Measurements from ENCODE around the gene PLCG2.
"Not testable (repeated sequence)": the region's sequence is repeated elsewhere in the genome, so short reads cannot be mapped to it uniquely, and the experiment has no call there.

Gene PLCG2

DNA sequence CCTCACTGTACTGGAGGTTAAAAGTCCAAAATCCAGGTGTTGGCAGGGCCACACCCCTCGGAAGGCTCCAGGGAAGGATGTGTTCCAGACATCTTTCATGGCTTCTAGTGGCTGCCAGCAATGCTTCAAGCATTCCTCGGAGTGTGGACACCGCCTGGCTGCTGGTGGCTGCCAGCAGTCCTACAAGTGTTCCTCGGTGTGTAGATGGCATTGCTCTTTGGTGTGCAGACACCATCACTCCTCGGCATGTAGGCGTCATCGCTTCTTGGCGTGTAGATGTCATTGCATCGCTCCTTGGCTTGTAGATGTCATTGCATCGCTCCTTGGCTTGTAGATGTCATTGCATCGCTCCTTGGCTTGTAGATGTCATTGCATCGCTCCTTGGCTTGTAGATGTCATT is 98.4 kb downstream of the PLCG2 start:
- H3K36me3 ChIP-seq (ENCODE audit: control insufficient read depth, insufficient read depth, low read length); H3K4me3 ChIP-seq (ENCODE audit: extremely low read depth, insufficient read depth, low read length, poor library complexity, severe bottlenecking); H3K9me3 ChIP-seq (ENCODE audit: control insufficient read depth, low read length); H3K4me1 ChIP-seq (ENCODE audit: control insufficient read depth, insufficient read depth, low read length, poor library complexity, severe bottlenecking); H3K27ac ChIP-seq (ENCODE audit: low read depth, low read length, severe bottlenecking): not testable (repeated sequence)
- WGBS, 2 experiments (ENCODE audit: insufficient coverage in 2 of 2): 95 to 98% methylated on average over 10 to 12 of the region's 12 CpGs

DNA sequence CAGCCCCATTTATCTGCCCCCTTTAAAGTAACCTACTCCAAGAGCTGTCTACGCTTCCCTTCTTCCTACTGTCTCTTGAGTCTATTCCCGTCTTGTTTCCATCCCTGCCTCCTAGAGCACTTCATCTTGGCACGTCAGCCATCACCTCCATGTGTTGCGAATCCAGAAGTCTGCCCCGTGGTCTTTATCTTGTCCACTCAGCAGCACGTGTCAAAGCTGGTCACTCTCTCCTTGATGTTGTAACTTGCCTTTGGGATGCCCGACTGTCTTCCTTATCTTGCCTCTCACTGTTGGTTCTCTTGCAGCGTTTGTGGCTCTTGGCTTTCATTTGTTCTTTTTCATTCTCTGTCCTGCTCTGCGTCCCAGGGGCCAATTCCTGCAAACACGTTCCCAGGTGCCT is 99.4 kb downstream of the PLCG2 start:
- WGBS, 2 experiments (ENCODE audit: insufficient coverage in 2 of 2): 83 to 93% methylated on average over 10 of the region's 10 CpGs
- H3K36me3 ChIP-seq (ENCODE audit: control insufficient read depth, insufficient read depth, low read length): no peaks in the 10 kb centered on the region
- no peak overlapping the region for H3K27ac ChIP-seq (ENCODE audit: low read depth, low read length, severe bottlenecking)
- H3K4me3 ChIP-seq (ENCODE audit: extremely low read depth, insufficient read depth, low read length, poor library complexity, severe bottlenecking): no peak overlapping the region
- no peaks in the 10 kb centered on the region for H3K9me3 ChIP-seq (ENCODE audit: control insufficient read depth, low read length)
- H3K4me1 ChIP-seq (ENCODE audit: control insufficient read depth, insufficient read depth, low read length, poor library complexity, severe bottlenecking): no peaks in the 10 kb centered on the region

DNA sequence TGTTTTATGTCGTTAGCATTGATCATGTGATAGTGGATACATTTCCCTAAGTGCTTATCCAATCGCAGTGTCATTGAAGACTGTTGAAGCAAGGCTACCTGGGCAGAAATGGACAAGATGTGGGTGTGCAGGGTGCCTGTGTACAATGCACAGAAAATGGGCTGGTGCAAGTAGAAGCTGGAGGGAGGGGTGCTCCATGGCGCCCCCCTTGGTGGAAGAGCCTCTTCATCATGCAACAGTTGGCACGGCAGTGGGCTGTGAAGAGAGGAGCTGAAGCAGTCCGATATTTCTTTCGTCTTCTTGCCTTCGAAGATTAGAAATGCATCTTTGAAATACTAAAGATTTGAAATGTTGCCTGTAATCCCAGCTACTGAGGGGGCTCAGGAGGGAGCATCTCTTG is 100.5 kb downstream of the PLCG2 start:
- H3K27ac ChIP-seq (ENCODE audit: low read depth, low read length, severe bottlenecking): no peak overlapping the region
- no peaks in the 10 kb centered on the region for H3K36me3 ChIP-seq (ENCODE audit: control insufficient read depth, insufficient read depth, low read length)
- WGBS, 2 experiments (ENCODE audit: insufficient coverage in 2 of 2): 64 to 81% methylated on average over 4 to 5 of the region's 7 CpGs
- H3K4me3 ChIP-seq (ENCODE audit: extremely low read depth, insufficient read depth, low read length, poor library complexity, severe bottlenecking): no peak overlapping the region
- no peaks in the 10 kb centered on the region for H3K9me3 ChIP-seq (ENCODE audit: control insufficient read depth, low read length)
- no peaks in the 10 kb centered on the region for H3K4me1 ChIP-seq (ENCODE audit: control insufficient read depth, insufficient read depth, low read length, poor library complexity, severe bottlenecking)

DNA sequence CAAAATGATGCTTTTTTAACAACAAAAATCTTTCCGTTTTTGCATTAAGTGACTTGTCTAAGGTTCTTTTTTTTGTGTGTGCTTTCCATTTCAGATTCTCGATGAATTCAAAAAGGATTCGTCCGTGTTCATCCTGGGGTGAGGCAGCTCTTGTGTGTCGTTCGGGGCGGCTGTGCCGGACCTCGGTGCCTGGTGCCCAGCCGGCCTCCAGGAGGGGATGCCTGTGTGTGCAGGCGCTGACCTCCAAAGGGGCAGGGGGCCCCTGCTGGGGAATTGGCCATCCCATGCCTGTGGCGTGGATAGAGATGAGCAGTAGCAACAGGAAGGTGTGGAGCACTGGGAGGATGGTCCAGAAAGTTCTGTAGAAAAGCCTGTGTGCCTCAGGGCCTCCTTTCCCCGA is 101.7 kb downstream of the PLCG2 start:
- WGBS, 2 experiments (ENCODE audit: insufficient coverage in 2 of 2): 79 to 85% methylated on average over 6 to 10 of the region's 13 CpGs
- H3K4me1 ChIP-seq (ENCODE audit: control insufficient read depth, insufficient read depth, low read length, poor library complexity, severe bottlenecking): no peaks in the 10 kb centered on the region
- H3K4me3 ChIP-seq (ENCODE audit: extremely low read depth, insufficient read depth, low read length, poor library complexity, severe bottlenecking): no peak overlapping the region
- H3K9me3 ChIP-seq (ENCODE audit: control insufficient read depth, low read length): no peaks in the 10 kb centered on the region
- H3K27ac ChIP-seq (ENCODE audit: low read depth, low read length, severe bottlenecking): no peak overlapping the region
- H3K36me3 ChIP-seq (ENCODE audit: control insufficient read depth, insufficient read depth, low read length): no peaks in the 10 kb centered on the region

DNA sequence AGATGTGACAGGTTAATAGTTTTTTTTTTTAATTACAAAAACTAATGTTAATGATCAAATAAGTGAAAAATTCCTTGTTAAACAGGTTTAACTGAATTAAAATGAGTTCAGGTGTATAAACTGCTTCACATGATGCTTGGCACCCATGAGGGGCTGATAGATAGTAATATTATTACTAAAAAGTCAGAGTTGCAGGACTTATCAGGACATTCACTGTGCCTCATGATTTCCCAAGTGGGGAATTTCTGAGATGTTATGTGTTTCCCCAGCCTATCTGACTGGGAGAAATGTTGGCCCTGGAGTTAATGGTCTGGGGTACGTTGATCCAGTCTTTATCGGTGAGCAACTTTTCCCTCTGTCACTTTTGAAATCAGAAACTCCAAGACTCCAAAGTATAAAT is 102.1 kb downstream of the PLCG2 start:
- H3K4me3 ChIP-seq (ENCODE audit: extremely low read depth, insufficient read depth, low read length, poor library complexity, severe bottlenecking): no peak overlapping the region
- H3K27ac ChIP-seq (ENCODE audit: low read depth, low read length, severe bottlenecking): no peak overlapping the region
- H3K9me3 ChIP-seq (ENCODE audit: control insufficient read depth, low read length): no peaks in the 10 kb centered on the region
- WGBS, 2 experiments (ENCODE audit: insufficient coverage in 2 of 2): no CpG with 5 or more reads among the region's 2 CpGs
- H3K36me3 ChIP-seq (ENCODE audit: control insufficient read depth, insufficient read depth, low read length): no peaks in the 10 kb centered on the region
- H3K4me1 ChIP-seq (ENCODE audit: control insufficient read depth, insufficient read depth, low read length, poor library complexity, severe bottlenecking): no peaks in the 10 kb centered on the region

DNA sequence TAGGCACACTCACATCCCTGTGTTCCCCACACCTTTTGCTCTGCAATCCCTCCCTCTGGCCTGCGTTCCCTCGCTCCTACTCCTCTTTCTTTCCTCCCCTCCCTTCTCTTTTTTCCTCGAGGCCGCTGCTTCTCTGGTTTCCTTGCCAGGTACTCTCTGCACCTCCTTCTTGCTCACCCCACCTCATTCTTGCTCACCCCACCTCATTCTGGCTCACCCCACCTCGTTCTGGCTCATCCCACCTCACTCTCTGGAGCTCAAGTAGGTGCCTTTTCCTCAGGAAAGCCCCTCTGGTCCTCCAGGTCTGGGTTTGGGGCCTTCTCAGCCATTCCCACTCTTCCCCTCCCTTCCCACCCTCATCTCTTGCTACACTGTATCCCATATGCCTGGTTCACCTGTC is 103.5 kb downstream of the PLCG2 start:
- no peaks in the 10 kb centered on the region for H3K9me3 ChIP-seq (ENCODE audit: control insufficient read depth, low read length)
- H3K27ac ChIP-seq (ENCODE audit: low read depth, low read length, severe bottlenecking): no peak overlapping the region
- H3K36me3 ChIP-seq (ENCODE audit: control insufficient read depth, insufficient read depth, low read length): no peaks in the 10 kb centered on the region
- no peak overlapping the region for H3K4me3 ChIP-seq (ENCODE audit: extremely low read depth, insufficient read depth, low read length, poor library complexity, severe bottlenecking)
- 70 to 82% methylated on average over 5 of the region's 5 CpGs for WGBS, 2 experiments (ENCODE audit: insufficient coverage in 2 of 2)
- H3K4me1 ChIP-seq (ENCODE audit: control insufficient read depth, insufficient read depth, low read length, poor library complexity, severe bottlenecking): no peaks in the 10 kb centered on the region

DNA sequence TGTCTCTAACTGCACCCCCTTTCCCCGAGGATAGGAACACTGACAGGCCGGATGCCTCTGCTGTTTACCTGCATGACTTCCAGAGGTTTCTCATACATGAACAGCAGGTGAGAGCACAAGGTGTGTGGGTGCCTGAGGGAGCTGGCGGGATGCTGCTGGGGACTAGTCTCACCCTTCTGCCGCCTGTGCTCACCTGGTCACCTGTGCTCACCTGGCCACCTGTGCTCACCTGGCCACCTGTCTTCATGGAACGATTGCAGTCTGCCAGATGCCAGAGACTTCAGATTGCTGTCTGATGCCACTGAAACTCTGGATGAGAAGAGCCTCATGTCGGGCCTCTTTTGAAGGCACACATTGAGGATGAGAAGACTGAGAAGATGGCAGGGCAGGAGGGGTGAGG is 104.1 kb downstream of the PLCG2 start:
- Histone ChIP-seq H3K27ac (ENCODE audit: low read depth, low read length, severe bottlenecking) (no peak overlapping the region), H3K4me3 (ENCODE audit: extremely low read depth, insufficient read depth, low read length, poor library complexity, severe bottlenecking) (no peak overlapping the region), H3K4me1 (ENCODE audit: control insufficient read depth, insufficient read depth, low read length, poor library complexity, severe bottlenecking) (no peaks in the 10 kb centered on the region), H3K9me3 (ENCODE audit: control insufficient read depth, low read length) (no peaks in the 10 kb centered on the region), H3K36me3 (ENCODE audit: control insufficient read depth, insufficient read depth, low read length) (no peaks in the 10 kb centered on the region)
- WGBS, 2 experiments (ENCODE audit: insufficient coverage in 2 of 2): 87 to 95% methylated on average over 6 of the region's 6 CpGs

DNA sequence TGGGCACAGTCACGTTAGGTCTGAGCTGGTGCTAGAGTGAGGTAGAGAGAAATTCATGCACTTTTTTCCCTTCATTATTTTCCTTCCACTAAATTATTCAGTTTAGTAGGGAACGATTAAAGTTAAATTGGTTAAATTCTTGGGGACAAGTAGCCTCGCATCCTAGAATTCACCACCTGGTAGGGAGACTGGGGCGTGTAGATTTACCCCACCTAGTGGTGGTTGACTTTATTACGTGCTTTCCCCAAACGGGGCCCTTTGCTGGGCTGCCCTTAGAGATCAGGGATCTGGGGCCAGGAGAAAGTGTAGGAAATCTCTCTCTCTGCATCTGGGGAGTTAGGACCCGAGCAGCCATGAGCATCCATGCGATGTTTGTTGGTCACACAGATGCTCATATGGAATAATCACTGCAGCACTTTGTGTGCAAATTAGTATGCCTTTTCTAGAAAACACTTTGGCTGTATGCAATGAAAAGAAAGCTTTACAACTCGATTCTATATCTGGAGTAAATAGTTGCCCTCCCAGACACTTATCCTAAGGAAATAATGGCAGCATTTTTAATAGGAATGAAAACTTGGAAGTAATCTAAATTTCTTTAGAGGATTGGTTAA is 107.0 kb downstream of the PLCG2 start:
- H3K36me3 ChIP-seq (ENCODE audit: control insufficient read depth, insufficient read depth, low read length): no peaks in the 10 kb centered on the region
- no peaks in the 10 kb centered on the region for H3K4me1 ChIP-seq (ENCODE audit: control insufficient read depth, insufficient read depth, low read length, poor library complexity, severe bottlenecking)
- H3K9me3 ChIP-seq (ENCODE audit: control insufficient read depth, low read length): no peaks in the 10 kb centered on the region
- H3K4me3 ChIP-seq (ENCODE audit: extremely low read depth, insufficient read depth, low read length, poor library complexity, severe bottlenecking): no peak overlapping the region
- WGBS, 2 experiments (ENCODE audit: insufficient coverage in 2 of 2): 10 to 27% methylated on average over 2 to 5 of the region's 9 CpGs
- no peak overlapping the region for H3K27ac ChIP-seq (ENCODE audit: low read depth, low read length, severe bottlenecking)

DNA sequence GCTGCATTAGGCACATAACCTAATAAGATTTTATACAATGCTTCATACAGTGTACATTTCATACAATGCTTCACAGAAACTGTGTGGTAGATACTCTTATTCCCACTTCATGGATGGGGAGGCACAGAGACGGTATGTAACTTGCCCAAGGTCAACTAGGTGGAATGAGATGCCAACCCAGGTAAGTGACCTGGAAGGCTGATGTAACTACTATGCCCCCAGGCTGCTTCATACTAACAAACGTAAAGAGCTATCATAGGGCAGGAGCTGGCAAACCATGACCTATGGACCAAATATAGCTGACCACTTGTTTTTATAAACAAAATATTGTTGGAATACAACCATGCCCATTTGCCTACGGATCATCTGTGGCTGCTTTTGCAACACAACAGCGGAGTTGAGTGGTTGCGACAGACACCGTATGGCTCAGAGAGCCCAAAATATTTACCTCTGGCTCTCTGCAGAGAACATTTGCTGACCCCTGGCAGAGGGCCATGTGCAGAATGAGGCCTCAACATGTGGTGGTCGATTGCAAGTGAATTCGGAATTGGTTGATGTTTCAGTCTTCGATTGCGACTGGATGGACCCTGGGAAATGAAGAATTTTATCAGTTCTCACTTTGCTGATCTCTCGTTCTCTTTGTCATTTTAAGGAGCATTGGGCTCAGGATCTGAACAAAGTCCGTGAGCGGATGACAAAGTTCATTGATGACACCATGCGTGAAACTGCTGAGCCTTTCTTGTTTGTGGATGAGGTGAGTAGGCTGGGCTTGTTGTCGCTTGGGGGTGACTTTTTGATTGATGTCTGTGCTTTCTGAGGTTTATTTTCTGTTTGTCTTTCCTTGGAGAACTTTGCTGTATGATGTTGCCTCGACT is 109.7 kb downstream of the PLCG2 start:
- Histone ChIP-seq H3K4me3 (ENCODE audit: extremely low read depth, insufficient read depth, low read length, poor library complexity, severe bottlenecking) (no peak overlapping the region), H3K27ac (ENCODE audit: low read depth, low read length, severe bottlenecking) (no peak overlapping the region), H3K36me3 (ENCODE audit: control insufficient read depth, insufficient read depth, low read length) (no peaks in the 10 kb centered on the region), H3K9me3 (ENCODE audit: control insufficient read depth, low read length) (no peaks in the 10 kb centered on the region), H3K4me1 (ENCODE audit: control insufficient read depth, insufficient read depth, low read length, poor library complexity, severe bottlenecking) (no peaks in the 10 kb centered on the region)
- WGBS, 2 experiments (ENCODE audit: insufficient coverage in 2 of 2): 89 to 93% methylated on average over 13 to 14 of the region's 16 CpGs

DNA sequence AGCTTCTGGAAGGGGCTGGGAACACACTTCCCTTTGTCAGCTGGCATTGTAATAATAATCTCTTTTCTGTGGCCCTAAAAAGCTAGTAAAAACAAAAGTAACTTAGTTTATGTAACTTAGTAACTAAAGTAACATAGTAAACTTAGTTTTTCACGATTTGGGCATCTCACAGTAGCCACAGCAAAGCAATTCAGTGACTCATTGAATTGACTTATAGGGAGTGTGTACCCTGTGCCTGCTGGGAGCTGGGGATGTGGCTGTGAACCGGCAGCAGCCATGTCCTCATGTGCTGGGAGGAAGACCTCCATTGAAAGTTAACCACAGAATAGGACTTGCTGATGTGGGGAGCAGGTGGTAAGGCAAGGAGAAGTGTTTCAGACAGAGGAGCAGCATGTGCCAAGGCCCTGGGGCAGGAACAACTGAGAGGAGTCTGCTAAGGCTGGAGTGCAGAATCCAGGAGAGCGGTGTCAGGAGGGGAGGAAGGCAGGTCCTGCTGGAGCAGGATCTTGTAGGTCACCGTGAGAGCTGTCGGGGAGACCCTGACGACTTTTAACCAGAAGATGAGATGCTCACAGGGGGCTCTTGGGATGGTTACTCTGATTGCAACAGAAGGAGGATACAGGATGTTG is 112.8 kb downstream of the PLCG2 start:
- WGBS, 2 experiments (ENCODE audit: insufficient coverage in 2 of 2): 87 to 89% methylated on average over 5 of the region's 6 CpGs
- Histone ChIP-seq H3K4me3 (ENCODE audit: extremely low read depth, insufficient read depth, low read length, poor library complexity, severe bottlenecking) (no peak overlapping the region), H3K36me3 (ENCODE audit: control insufficient read depth, insufficient read depth, low read length) (no peaks in the 10 kb centered on the region), H3K27ac (ENCODE audit: low read depth, low read length, severe bottlenecking) (no peak overlapping the region), H3K4me1 (ENCODE audit: control insufficient read depth, insufficient read depth, low read length, poor library complexity, severe bottlenecking) (no peaks in the 10 kb centered on the region), H3K9me3 (ENCODE audit: control insufficient read depth, low read length) (no peaks in the 10 kb centered on the region)

DNA sequence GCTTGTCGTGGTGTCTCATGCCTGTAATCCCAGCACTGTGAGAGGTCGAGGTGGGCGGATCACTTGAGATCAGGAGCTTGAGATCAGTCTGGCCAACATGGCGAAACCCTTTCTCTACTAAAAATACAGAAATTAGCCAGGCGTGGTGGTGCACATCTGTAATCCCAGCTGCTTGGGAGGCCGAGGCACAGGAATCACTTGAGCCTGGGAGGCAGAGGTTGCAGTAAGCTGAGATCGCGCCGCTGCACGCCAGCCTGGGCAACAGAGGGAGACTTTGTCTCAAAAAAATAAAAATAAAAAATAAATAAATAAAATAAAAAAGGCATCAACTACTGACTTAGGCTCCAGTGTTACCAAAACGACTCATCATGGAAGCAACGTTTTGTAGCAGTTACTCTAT is 115.5 kb downstream of the PLCG2 start:
- H3K4me1 ChIP-seq (ENCODE audit: control insufficient read depth, insufficient read depth, low read length, poor library complexity, severe bottlenecking): no peaks in the 10 kb centered on the region
- H3K9me3 ChIP-seq (ENCODE audit: control insufficient read depth, low read length): no peaks in the 10 kb centered on the region
- WGBS, 2 experiments (ENCODE audit: insufficient coverage in 2 of 2): 94 to 99% methylated on average over 6 to 7 of the region's 12 CpGs
- no peak overlapping the region for H3K4me3 ChIP-seq (ENCODE audit: extremely low read depth, insufficient read depth, low read length, poor library complexity, severe bottlenecking)
- no peaks in the 10 kb centered on the region for H3K36me3 ChIP-seq (ENCODE audit: control insufficient read depth, insufficient read depth, low read length)
- H3K27ac ChIP-seq (ENCODE audit: low read depth, low read length, severe bottlenecking): no peak overlapping the region

All from mesodermal cell (in vitro differentiated cells).